Left cardiac atrium (tissue), 4 donors: Measurements from ENCODE around the gene NPHP1. TPM values are rescaled to one million over a fixed set of nuclear protein-coding genes. Genes with fewer than 3 reads are reported as not detected.
A peak's percentile ranks its signal among the peaks of the same experiment; 100 is the strongest.
"Not testable (repeated sequence)": the region's sequence is repeated elsewhere in the genome, so short reads cannot be mapped to it uniquely, and the experiment has no call there.

ENCODE experiments used
- ATAC-seq, 2 donors: fragments of 200-7000 bp; cut with Tn5 transposase; one replicate each; pipeline ENCODE4 v1.9.1; 2020; ENCODE audit warnings: mild to moderate bottlenecking in 2 of 2, moderate library complexity in 2 of 2
- DNase-seq: peaks from one replicate; pipeline ENCODE4 v3.0.0-alpha.2; 2020
- intact Hi-C, 2 donors: fragments of 100-400 bp; cut with DNase I; formaldehyde crosslinking; loops; one replicate each; pipeline versions ENCODE4 v1.14.1 to v1.15.1; 2022 to 2023
- total RNA-seq, 2 donors: library from RNA; stranded (reverse); fragmentation: NEBNext Ultra II Directional; extraction: Animal tissue kit (Norgen Biotek cat#: 25700); gene quantifications; one replicate each; pipeline ENCODE4 v1.2.1, GENCODE V29; 2021
- donor health status: DM: no; HTN: yes; CAD: no.
- donor health status: DM: no; HTN: yes; CAD: no; lungs with severe emphysema.
- donor health status: DM: yes; HTN: yes; CAD: no.
- donor health status: Dilated cardiomyopathy.

The NPHP1 gene
- total RNA-seq, 2 donors from 2014 or later, result 2.9 to 3.2 TPM

DNA sequence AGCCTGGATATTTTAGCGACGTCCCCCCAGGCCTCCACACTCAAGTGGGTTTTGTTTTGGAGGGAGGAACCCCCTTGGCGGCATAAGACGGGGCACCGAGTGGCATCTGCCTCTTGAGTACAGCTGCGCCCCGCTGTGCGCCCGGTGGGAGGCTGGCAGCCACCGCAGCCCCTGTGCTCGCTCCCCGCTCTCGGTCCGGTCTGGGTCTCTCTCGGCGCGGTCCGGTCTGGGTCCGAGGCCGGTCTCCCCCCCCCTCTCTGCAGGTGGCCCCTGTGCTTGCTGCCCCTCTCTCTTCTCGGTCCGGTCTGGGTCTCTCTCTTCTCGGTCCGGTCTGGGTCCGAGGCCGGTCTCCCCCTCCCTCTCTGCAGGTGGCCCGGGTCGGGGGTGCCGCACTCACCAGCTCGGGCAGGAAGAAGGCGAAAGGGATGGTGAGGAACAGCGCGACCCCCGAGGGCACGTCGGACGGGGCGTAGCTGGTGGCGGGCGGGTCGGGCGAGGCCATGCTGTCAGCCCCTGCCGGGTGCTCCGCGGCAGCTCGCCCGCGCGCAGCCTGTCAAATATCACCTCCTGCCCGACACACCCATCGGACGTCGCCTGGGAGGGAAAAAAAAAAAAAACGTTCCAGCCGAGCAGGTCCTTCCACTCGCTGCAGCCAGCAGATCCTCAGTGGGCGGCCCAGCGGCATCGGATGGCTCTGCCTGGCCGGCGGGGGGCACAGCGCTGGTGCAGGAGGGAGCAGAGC lies 89.4 kb downstream of the NPHP1 start, which contains the start of gene MALL:
MALL (minus strand) TSS at position 532 of the 742 bp plus-strand sequence; CDS start at position 502, 30 bp downstream.
- intact Hi-C loops, result loop anchor here in 1 of 2 donors (5.0 kb wide), 1 partner anchor 37 kb away; no protein-coding TSS in a partner anchor
- ATAC-seq, result peak; percentile 42 to 80
- DNase-seq, result peak; percentile 68

DNA sequence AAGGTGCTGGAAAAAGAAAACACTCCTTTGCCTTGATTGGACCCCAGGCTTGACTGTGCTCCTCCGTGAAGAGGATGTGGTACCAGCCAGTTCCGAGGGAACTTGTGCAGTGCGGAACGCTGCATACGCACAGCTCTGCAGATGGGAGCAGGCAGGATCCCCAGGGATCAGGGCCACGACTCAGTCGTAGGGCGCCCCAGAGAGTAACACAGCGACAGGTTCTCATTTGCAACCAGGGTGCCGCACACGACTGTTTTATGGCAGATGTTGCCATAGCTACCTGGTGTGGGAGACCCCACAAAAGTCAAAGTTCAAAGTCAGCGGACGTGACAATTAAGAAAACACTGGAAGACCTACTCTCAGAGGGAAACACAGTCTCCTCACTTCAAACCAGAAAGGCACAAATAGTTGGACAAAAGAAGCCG lies 90.0 kb downstream of the NPHP1 start:
- ATAC-seq (peak; percentile 5 to 10), DNase-seq (no peak)
- intact Hi-C loops, result loop anchor here in 1 of 2 donors (5.0 kb wide), 1 partner anchor 37 kb away; no protein-coding TSS in a partner anchor

GRCh38 chr2:110113961-110114591 lies 90.7 kb downstream of the NPHP1 start:
- DNase-seq, result peak; percentile 65
- peak in 1 of 2 donors; percentile 24 for ATAC-seq
- intact Hi-C loops, result no loop called here

DNA sequence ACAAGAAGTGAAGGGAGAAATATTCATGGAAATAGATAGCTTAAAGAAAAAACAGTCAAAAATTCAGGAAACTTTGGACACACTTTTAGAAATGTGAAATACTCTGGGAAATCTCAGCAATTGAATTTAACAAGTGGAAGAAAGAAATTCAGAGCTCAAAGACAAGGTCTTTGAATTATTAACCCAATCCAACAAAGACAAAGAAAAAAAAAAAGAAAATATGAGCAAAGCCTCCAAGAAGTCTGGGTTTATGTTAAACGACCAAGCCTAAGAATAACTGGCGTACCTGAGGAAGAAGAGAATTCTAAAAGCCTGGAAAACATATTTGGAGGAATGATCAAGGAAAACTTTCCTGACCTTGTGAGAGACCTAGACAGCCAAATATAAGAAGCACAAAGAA lies 96.5 kb downstream of the NPHP1 start:
- DNase-seq, ATAC-seq, intact Hi-C loops: not testable (repeated sequence)

GRCh38 chr2:110107092-110108079 lies 97.4 kb downstream of the NPHP1 start:
- no peak for DNase-seq
- intact Hi-C loops, result no loop called here
- no peak for ATAC-seq

DNA sequence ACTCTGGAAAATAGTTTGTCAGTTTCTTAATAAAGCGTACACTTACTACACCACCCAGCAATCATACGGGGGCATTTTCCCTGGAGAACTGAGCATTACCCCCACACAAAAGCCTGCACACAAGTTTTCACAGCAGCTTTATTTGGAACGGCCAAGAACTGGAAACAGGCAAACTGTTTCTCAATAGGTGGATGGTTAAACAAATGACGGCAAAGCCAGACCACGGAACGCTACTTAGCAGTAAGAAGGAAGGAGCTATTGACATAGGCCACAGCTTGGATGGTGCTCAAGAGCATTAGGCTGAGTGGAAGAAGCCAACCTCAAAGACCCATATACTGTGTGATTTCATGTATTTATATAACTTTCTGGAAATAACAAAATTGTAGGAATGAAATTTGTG lies 98.2 kb downstream of the NPHP1 start:
- intact Hi-C loops, result no loop called here
- DNase-seq (no peak), ATAC-seq (no peak)

GRCh38 chr2:110105608-110106467 lies 99.0 kb downstream of the NPHP1 start:
- intact Hi-C loops, result no loop called here
- DNase-seq (no peak), ATAC-seq (no peak)

GRCh38 chr2:110105183-110105582 lies 99.6 kb downstream of the NPHP1 start:
- intact Hi-C loops, result no loop called here
- DNase-seq (no peak), ATAC-seq (no peak)

DNA sequence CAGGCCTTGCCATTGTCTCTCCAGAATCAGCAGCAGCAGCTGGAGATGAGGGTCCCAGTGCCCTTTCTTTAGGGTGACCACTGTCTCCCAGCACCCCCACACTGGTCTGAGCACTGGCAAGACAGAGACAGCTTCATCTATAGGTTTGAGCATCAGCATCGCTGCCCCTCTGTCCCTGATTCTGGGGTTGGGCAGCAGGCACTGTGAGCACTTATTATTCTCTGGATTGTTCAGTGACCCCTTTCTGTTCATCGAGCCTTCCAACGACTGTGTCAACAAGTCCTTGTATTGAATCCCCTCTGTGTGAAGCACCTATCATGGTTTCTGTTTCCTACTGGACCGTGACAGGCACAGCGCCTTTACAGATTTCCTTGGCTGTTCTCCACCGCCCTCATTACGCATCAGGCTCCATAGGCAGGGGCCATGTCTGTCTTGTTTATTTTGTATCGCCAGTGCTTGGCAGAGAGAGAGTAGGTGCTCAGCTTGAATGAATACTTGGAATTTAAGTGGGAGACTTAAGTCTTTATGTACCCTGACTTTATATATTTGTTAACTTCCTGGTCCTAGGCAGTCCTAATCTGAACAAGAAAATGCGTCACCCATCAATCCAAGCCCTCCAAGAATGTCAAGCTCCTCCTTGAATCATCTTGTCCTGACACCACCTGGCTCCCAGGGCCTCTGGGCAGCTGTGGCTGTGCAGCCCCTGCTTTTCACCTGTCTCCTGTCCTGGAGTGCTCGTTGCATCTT lies 100.6 kb downstream of the NPHP1 start:
- no peak for ATAC-seq
- no peak for DNase-seq
- intact Hi-C loops, result no loop called here

GRCh38 chr2:110103061-110103961 lies 101.5 kb downstream of the NPHP1 start:
- intact Hi-C loops, result no loop called here
- DNase-seq (no peak), ATAC-seq (no peak)

DNA sequence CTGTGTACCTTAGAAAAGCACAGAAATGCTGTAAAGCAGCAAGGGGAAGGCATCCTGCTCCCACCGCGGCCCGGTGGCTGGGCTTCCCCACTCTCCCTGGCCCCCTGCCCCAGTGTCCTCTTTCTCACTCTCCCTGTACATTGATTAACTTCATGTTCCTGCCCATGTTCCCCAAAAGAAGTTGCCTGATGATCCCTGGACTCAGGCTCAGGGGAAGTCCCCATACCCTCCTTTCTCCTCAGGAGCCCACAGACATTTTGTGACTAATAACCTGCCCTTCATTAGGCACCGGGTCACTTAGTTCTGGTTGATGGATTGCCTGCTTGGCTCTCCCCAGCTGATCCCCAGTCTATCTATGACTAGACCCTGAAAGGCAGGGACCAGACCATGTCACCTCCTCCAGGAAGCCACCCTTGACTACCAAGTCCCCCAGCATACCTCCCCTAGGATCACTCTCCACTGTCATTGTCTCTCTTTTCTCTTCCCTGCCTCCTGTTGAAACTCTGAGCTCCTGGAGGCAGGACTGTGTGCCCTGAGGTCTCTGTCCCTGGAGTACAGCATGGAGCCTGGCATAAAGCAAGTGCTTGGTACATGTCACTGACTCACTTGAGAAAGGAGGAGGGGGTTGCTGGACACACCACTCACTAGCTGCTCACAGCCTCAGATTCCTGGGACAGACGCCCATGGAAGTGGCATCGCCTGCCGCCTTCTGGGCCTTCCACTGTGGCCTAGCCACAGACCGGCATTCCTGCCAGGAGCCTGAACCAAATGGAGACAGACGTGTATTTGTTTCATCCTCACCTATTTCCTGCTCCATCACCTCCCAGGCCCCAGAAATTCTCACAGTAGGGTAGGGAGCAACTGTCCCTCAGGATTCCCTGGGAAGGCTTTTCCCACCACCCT lies 102.7 kb downstream of the NPHP1 start:
- ATAC-seq, result peak in 1 of 2 donors; percentile 1
- no peak for DNase-seq
- intact Hi-C loops, result no loop called here

DNA sequence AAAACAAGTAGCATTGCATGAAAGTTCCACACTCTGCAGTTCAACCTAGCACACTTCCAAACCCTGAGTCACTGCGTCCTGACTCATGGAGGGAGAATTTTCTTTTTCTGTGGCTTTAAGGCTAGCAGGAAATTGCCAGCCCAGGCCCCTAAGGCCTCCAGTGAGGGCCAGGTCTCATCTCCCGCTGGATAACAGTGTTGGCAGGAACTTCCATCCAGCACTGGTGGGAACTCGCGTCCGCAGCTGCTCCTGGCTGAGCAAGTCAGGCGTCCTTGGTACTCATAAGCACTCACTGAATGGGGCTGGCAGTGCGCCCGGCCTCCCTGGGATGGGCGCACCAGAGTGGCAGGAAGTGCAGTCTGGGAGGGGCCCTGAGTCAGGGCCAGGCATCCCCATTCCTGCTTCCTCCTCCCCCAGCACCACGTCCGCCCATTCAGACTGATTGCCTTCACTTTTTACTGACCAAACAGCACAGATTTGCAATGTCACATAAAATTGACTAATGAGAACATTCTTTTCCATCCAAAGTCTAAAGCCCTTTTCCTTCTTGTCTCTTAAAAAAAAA lies 103.5 kb downstream of the NPHP1 start:
- ATAC-seq, result peak; percentile 96 to 97
- intact Hi-C loops, result no loop called here

DNA sequence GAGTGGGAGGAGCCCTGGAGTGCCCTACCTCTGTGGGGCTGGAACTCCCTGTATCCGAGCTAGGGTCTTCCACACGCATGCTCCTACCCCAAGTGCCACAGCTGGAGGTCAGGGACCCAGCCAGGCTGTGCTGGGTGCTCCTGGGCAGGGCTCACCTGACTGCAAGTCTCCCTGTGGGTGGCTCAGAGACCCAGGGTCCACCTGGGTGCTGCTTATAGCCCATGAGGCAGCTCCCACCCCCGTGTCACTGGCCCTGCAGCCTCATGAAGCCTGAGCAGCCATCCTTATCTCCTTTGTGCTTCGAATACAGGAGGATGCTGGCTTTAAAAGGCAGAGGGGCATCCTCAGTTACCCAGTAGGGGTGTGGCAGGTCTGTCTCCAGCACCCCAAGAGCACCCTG lies 103.9 kb downstream of the NPHP1 start:
- DNase-seq, intact Hi-C loops: not testable (repeated sequence)
- peak in 1 of 2 donors; percentile 7 for ATAC-seq

More for the DNA sequence above, 103.5 kb downstream of the NPHP1 start:
- DNase-seq, result peak; percentile 99

DNA sequence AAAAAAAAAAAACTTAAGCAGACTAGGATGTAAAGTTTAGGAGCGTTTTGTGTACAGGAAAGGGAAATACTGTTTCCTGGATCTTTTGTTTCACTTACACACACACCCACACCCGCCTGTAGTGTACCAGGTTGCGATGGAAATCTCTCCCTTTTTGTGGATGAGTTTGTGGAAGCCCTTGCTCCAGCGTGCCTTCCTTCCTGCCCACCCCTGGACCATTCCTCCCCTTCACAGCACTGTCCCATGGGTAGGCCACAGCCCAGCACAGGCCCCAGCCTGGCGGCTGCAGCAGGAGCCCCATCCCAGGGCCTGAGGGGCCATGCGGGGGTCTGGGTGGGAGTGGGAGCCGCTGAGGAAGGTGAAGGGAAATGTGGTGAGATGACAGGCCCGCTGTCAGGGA lies 104.3 kb downstream of the NPHP1 start:
- DNase-seq, result no peak
- peak in 1 of 2 donors; percentile 2 for ATAC-seq
- intact Hi-C loops, result no loop called here

DNA sequence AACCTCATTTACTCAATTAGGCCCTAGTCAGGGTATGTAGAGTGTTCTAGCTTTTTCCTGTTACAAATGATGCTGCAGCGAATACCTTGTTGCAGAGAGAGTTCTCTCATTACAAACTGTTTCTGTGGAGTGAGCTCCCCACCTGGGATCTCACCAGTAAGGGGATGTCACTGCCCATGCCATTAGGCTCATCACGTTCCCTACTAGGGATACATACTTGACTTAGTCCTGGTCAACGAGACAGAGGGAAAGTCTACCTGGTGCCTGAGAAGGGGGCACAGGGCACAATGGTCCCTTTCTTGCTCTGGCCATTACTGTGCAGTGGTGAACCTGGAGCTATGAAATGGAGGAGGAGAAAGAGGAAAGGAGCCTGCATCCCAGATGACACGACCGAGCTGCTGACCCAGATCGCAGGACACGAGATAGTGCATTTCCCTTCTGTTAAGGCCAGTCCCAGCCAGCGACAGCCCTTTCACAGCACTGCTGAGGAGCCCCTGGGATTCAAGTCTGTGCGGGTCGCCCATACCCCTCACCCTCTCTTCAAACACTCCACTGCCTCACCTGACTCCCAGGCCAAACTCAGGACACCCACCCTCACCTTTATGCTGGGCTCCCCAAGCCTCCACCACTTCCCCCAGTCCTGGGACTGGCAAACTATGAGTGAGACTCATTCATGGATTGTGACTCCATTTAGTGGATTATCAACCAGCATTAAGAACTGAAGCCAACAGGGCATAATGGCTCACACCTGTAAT lies 105.2 kb downstream of the NPHP1 start:
- ATAC-seq (no peak), DNase-seq (no peak)
- intact Hi-C loops, result no loop called here
